ENCODE data around the gene NGDN. TPM values are rescaled to one million over a fixed set of nuclear protein-coding genes. Genes with fewer than 3 reads are reported as not detected.

NGDN gene
- total RNA-seq, 4 donors from 2014 or later: 35.8 to 45.6 (median 36.5) TPM

GRCh38 chr14:23441076-23441475, 28.4 kb upstream of the NGDN start:
- no peaks in the 10 kb centered on the region for H3K9me3 ChIP-seq
- no peaks in the 10 kb centered on the region for H3K27me3 ChIP-seq
- H3K36me3 ChIP-seq: no peaks in the 10 kb centered on the region
- H3K4me3 ChIP-seq: no peak overlapping the region
- 14 to 19% methylated on average over 1 of the region's 1 CpG for WGBS, 2 donors
- DNase-seq (ENCODE audit: low spot score in 2 of 2): no peak
- peaks cover 0 to 4% (median 0%) of the 10 kb centered on the region in 4 donors for H3K4me1 ChIP-seq
- no peak for TF ChIP-seq CTCF (IDR thresholded peaks at IDR 0.05)
- no peak for TF ChIP-seq EP300 (IDR thresholded peaks at IDR 0.05)
- no peak for TF ChIP-seq POLR2A (IDR thresholded peaks at IDR 0.05)
- H3K27ac ChIP-seq: no peak overlapping the region

DNA sequence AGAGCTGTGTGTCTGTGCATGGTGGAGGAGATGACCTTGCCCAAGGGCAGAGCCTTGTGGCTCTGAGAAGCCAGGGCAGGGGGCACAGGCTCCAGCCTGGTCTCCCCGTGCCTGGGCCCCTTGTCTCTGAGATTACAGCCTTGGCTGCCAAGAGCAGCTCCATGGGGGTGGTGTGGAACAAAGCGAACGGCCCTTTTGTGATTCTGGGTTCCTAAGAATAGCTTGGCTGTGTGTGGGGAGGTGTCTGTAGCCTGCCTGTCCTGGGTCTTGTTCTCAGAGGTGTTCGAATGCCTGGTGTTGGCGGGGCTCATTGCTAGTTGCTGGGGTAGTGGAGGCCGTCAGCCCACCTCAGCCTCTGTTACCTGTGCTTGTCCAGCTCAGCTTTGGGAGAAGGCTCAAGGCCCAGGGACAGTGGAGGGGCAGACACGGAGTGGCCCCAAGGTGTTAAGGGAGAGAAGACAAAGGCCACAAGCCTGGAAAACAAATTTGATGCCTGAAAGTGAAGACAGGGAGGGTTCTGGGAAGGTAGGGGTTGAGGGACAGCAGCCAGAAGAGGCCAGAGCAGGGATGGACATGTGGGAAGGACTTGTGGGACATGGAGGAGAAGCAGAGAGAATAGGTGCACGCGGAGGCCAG, 26.7 kb upstream of the NGDN start:
- DNase-seq (ENCODE audit: low spot score in 2 of 2): no peak
- Histone ChIP-seq H3K27me3 (no peaks in the 10 kb centered on the region), H3K36me3 (no peaks in the 10 kb centered on the region), H3K4me1 (peaks cover 0 to 13% (median 0%) of the 10 kb centered on the region in 4 donors), H3K9me3 (no peaks in the 10 kb centered on the region), H3K4me3 (no peak overlapping the region), H3K27ac (no peak overlapping the region)
- 70 to 72% methylated on average over 9 of the region's 9 CpGs for WGBS, 2 donors
- no peak for TF ChIP-seq CTCF (IDR thresholded peaks at IDR 0.05)
- TF ChIP-seq POLR2A (IDR thresholded peaks at IDR 0.05): no peak
- TF ChIP-seq EP300 (IDR thresholded peaks at IDR 0.05): no peak

DNA sequence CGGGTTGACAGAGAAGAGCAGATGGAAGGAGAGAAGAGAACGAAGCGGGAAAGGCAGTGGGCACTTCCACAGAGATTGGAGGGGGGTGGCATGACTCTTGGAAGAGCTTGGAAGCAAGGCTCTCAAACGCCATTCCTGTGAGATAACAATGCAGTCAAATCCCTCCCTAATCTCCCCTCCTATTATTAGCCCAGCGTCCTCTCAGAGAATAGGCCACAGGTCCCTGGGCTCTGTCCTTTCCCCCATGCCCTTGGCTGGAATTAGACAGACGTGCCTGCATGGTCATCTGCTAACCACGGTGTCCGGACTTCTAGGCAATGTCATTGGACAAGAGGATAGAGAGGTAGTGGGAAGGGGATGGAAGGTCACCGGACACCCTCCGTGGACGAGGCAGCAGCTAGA, 26.1 kb upstream of the NGDN start:
- DNase-seq (ENCODE audit: low spot score in 2 of 2): no peak
- Histone ChIP-seq H3K36me3 (no peaks in the 10 kb centered on the region), H3K4me1 (peaks cover 0 to 13% (median 0%) of the 10 kb centered on the region in 4 donors), H3K27ac (no peak overlapping the region), H3K4me3 (no peak overlapping the region), H3K9me3 (no peaks in the 10 kb centered on the region), H3K27me3 (no peaks in the 10 kb centered on the region)
- 76 to 78% methylated on average over 11 of the region's 11 CpGs for WGBS, 2 donors
- TF ChIP-seq EP300 (IDR thresholded peaks at IDR 0.05): no peak
- no peak for TF ChIP-seq POLR2A (IDR thresholded peaks at IDR 0.05)
- TF ChIP-seq CTCF (IDR thresholded peaks at IDR 0.05): no peak

GRCh38 chr14:23443881-23444280, 25.6 kb upstream of the NGDN start:
- Histone ChIP-seq H3K4me1 (peaks cover 0 to 13% (median 0%) of the 10 kb centered on the region in 4 donors), H3K27ac (no peak overlapping the region), H3K9me3 (no peaks in the 10 kb centered on the region), H3K27me3 (no peaks in the 10 kb centered on the region), H3K4me3 (no peak overlapping the region), H3K36me3 (no peaks in the 10 kb centered on the region)
- 66 to 68% methylated on average over 6 of the region's 6 CpGs for WGBS, 2 donors
- TF ChIP-seq CTCF (IDR thresholded peaks at IDR 0.05): no peak
- TF ChIP-seq POLR2A (IDR thresholded peaks at IDR 0.05): no peak
- TF ChIP-seq EP300 (IDR thresholded peaks at IDR 0.05): no peak
- no peak for DNase-seq (ENCODE audit: low spot score in 2 of 2)

DNA sequence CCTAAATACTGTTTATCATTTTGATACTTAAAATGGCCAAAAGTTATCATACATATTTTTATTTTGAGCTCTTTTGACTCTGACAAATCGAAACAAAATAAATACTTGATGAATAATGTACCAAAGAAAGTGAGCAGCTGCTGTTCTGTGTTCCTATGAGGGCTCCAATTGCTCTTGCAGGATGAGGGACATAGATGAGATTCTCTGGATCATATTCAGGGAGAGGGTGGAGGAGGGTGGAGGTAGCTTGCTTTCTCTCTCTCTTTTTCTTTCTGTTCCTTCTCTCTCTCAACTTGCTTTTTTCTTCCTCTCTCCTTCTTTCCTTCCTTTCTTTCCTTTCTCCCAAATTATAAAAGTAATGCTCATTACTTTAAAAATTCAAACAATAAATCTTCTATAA, 25.2 kb upstream of the NGDN start:
- H3K27ac ChIP-seq: no peak overlapping the region
- no peaks in the 10 kb centered on the region for H3K27me3 ChIP-seq
- DNase-seq (ENCODE audit: low spot score in 2 of 2): no peak
- H3K9me3 ChIP-seq: no peaks in the 10 kb centered on the region
- peaks cover 0 to 13% (median 0%) of the 10 kb centered on the region in 4 donors for H3K4me1 ChIP-seq
- WGBS, 2 donors: 62 to 68% methylated on average over 1 of the region's 1 CpG
- no peak for TF ChIP-seq CTCF (IDR thresholded peaks at IDR 0.05)
- no peaks in the 10 kb centered on the region for H3K36me3 ChIP-seq
- H3K4me3 ChIP-seq: no peak overlapping the region

All from tibial nerve (tissue), 4 donors.